HUES6 (cell line): Measurements from ENCODE around the gene DCLK2.
A peak's percentile ranks its signal among the peaks of the same experiment; 100 is the strongest.

ENCODE experiments used
- H3K27ac ChIP-seq: 2 replicates; pipeline ENCODE4 v1.7.0; 2013; ENCODE audit warnings: low read depth, mild to moderate bottlenecking, low read length, inconsistent platforms
- H3K27me3 ChIP-seq: 2 replicates; pipeline ENCODE4 v1.6.1; 2013; ENCODE audit warnings: low read length; ENCODE audit not compliant: control insufficient read depth, insufficient read depth
- H3K36me3 ChIP-seq: 2 replicates; pipeline ENCODE4 v1.6.1; 2013; ENCODE audit warnings: low read length; ENCODE audit not compliant: control insufficient read depth, insufficient read depth
- H3K4me1 ChIP-seq: 2 replicates; pipeline ENCODE4 v1.6.1; 2013; ENCODE audit warnings: low read length; ENCODE audit not compliant: control insufficient read depth, insufficient read depth
- H3K4me3 ChIP-seq: 2 replicates; pipeline ENCODE4 v1.5.1; 2013; ENCODE audit warnings: low read depth, low read length
- H3K9ac ChIP-seq: one replicate; pipeline ENCODE4 v1.6.1; 2013; ENCODE audit warnings: mild to moderate bottlenecking, low read length
- H3K9me3 ChIP-seq: 2 replicates; pipeline ENCODE4 v1.6.1; 2013; ENCODE audit warnings: low read depth, low read length; ENCODE audit not compliant: control insufficient read depth, insufficient read depth

The DCLK2 gene

GRCh38 chr4:150078041-150078578, at the start of gene DCLK2:
DCLK2 (plus strand) TSS chr4:150078445; CDS start chr4:150079028, 583 bp downstream.
- Histone ChIP-seq H3K4me1 (0 out of 2 replicates have a peak, but pooled peaks cover 3% of the 10 kb centered on the region), H3K36me3 (no peaks in the 10 kb centered on the region), H3K27me3 (peaks cover 66% of the 10 kb centered on the region), H3K9me3 (no peaks in the 10 kb centered on the region), H3K27ac (no peak within 1 kb of the TSS), H3K9ac (peak within 1 kb of the TSS; percentile 11), H3K4me3 (peak within 1 kb of the TSS; percentile 74)

GRCh38 chr4:150032541-150032940, 45.7 kb upstream of the DCLK2 start:
- H3K9me3 ChIP-seq = peaks cover 5% of the 10 kb centered on the region
- H3K4me1 ChIP-seq = peaks cover 21% of the 10 kb centered on the region
- no peak overlapping the region for H3K9ac ChIP-seq
- H3K36me3 ChIP-seq = no peaks in the 10 kb centered on the region
- H3K27ac ChIP-seq = no peak overlapping the region
- H3K27me3 ChIP-seq = no peaks in the 10 kb centered on the region
- H3K4me3 ChIP-seq = no peak overlapping the region

- Histone ChIP-seq H3K27ac (no peak overlapping the region), H3K4me1 (peaks cover 21% of the 10 kb centered on the region), H3K4me3 (no peak overlapping the region), H3K36me3 (no peaks in the 10 kb centered on the region), H3K9ac (no peak overlapping the region), H3K27me3 (no peaks in the 10 kb centered on the region), H3K9me3 (no peaks in the 10 kb centered on the region; the same call in 1 of the 2 replicates)
Observed at GRCh38 chr4:150033081-150033480, 45.2 kb upstream of the DCLK2 start.

- Histone ChIP-seq H3K36me3 (no peaks in the 10 kb centered on the region), H3K4me3 (no peak overlapping the region), H3K9me3 (no peaks in the 10 kb centered on the region; the same call in 1 of the 2 replicates), H3K27me3 (no peaks in the 10 kb centered on the region), H3K27ac (no peak overlapping the region), H3K9ac (no peak overlapping the region), H3K4me1 (peaks cover 21% of the 10 kb centered on the region)
Observed at GRCh38 chr4:150033901-150034300, 44.3 kb upstream of the DCLK2 start.

GRCh38 chr4:150037251-150037856, 40.9 kb upstream of the DCLK2 start:
- H3K27ac ChIP-seq = no peak overlapping the region
- H3K9ac ChIP-seq = no peak overlapping the region
- H3K27me3 ChIP-seq = no peaks in the 10 kb centered on the region
- no peaks in the 10 kb centered on the region for H3K36me3 ChIP-seq
- no peak overlapping the region for H3K4me3 ChIP-seq
- H3K9me3 ChIP-seq = no peaks in the 10 kb centered on the region
- H3K4me1 ChIP-seq = peaks cover 23% of the 10 kb centered on the region

- H3K4me3 ChIP-seq = no peak overlapping the region
- peaks cover 12% of the 10 kb centered on the region for H3K4me1 ChIP-seq
- no peak overlapping the region for H3K9ac ChIP-seq
- no peak overlapping the region for H3K27ac ChIP-seq
- no peaks in the 10 kb centered on the region for H3K9me3 ChIP-seq
- no peaks in the 10 kb centered on the region for H3K36me3 ChIP-seq
- H3K27me3 ChIP-seq = no peaks in the 10 kb centered on the region
Observed at GRCh38 chr4:150038335-150039076, 39.7 kb upstream of the DCLK2 start.

GRCh38 chr4:150039274-150040127, 38.7 kb upstream of the DCLK2 start:
- H3K4me1 ChIP-seq = 0 out of 2 replicates have a peak, but pooled peaks cover 5% of the 10 kb centered on the region
- H3K9ac ChIP-seq = no peak overlapping the region
- H3K4me3 ChIP-seq = no peak overlapping the region
- H3K36me3 ChIP-seq = no peaks in the 10 kb centered on the region
- no peaks in the 10 kb centered on the region for H3K27me3 ChIP-seq
- H3K9me3 ChIP-seq = no peaks in the 10 kb centered on the region
- H3K27ac ChIP-seq = no peak overlapping the region

GRCh38 chr4:150044517-150044916, 33.7 kb upstream of the DCLK2 start:
- H3K9ac ChIP-seq = no peak overlapping the region
- no peaks in the 10 kb centered on the region for H3K36me3 ChIP-seq
- no peaks in the 10 kb centered on the region for H3K9me3 ChIP-seq
- H3K4me3 ChIP-seq = no peak overlapping the region
- H3K4me1 ChIP-seq = 0 out of 2 replicates have a peak, but pooled peaks cover 3% of the 10 kb centered on the region
- no peak overlapping the region for H3K27ac ChIP-seq
- no peaks in the 10 kb centered on the region for H3K27me3 ChIP-seq

- H3K9me3 ChIP-seq = no peaks in the 10 kb centered on the region
- H3K27me3 ChIP-seq = no peaks in the 10 kb centered on the region
- no peak overlapping the region for H3K4me3 ChIP-seq
- no peak overlapping the region for H3K27ac ChIP-seq
- no peak overlapping the region for H3K9ac ChIP-seq
- 0 out of 2 replicates have a peak, but pooled peaks cover 3% of the 10 kb centered on the region for H3K4me1 ChIP-seq
- H3K36me3 ChIP-seq = no peaks in the 10 kb centered on the region
Observed at GRCh38 chr4:150045410-150045809, 32.8 kb upstream of the DCLK2 start.

GRCh38 chr4:150046728-150047217, 31.5 kb upstream of the DCLK2 start:
- Histone ChIP-seq H3K27ac (no peak overlapping the region), H3K36me3 (no peaks in the 10 kb centered on the region), H3K9me3 (no peaks in the 10 kb centered on the region), H3K9ac (no peak overlapping the region), H3K4me1 (no peaks in the 10 kb centered on the region), H3K27me3 (no peaks in the 10 kb centered on the region), H3K4me3 (no peak overlapping the region)
